HL-60/S4 treated with phorbol 12-myristate 13-acetate at 8.2 ng/mL for 4 days and 3 days (cell line): Measurements from ENCODE around the gene RLBP1.
"Not testable (repeated sequence)": the region's sequence is repeated elsewhere in the genome, so short reads cannot be mapped to it uniquely, and the experiment has no call there.

Experiments used
- in situ Hi-C: fragments of 300-500 bp; cut with MboI; formaldehyde crosslinking; loops from 2 replicates; pipeline ENCODE4 v1.15.0; 2022; ENCODE audit warnings: low sequenced_read_pairs

RLBP1 gene

GRCh38 chr15:89221543-89221942, at the start of gene RLBP1:
Gene RLBP1, minus strand, starts transcription at chr15:89221579. Its CDS starts 2,604 bp downstream, at chr15:89218975.
- in situ Hi-C loops, result no loop called here

GRCh38 chr15:89250142-89250541, 28.8 kb upstream of the RLBP1 start:
- in situ Hi-C loops, result not testable (repeated sequence)

DNA sequence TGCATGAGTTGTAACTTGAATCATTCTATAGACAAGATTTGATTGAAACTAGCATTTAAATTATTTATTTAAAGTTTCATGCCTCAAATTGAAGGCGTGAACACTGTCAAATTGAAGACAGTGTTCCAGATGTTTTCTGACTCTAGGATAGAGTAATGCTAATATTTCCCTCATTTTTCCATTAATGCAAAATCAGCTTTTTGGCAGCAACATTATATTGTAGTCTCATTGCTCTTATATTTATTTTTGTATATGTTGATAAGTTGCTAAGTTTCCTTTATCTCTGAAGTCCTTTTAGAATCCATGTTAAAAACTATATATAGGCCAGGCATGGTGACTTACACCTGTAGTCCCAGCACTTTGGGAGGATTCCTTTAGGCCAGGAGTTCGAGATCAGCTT, 27.2 kb upstream of the RLBP1 start:
- in situ Hi-C loops, result no loop called here

GRCh38 chr15:89247446-89247845, 26.1 kb upstream of the RLBP1 start:
- in situ Hi-C loops, result no loop called here

GRCh38 chr15:89244574-89244903, 23.2 kb upstream of the RLBP1 start:
- in situ Hi-C loops, result no loop called here

- in situ Hi-C loops, result no loop called here
Observed at GRCh38 chr15:89243691-89244573, 22.6 kb upstream of the RLBP1 start, which contains the start of gene FANCI. Gene FANCI, plus strand, starts transcription at chr15:89243979. Its CDS starts 3,669 bp downstream, at chr15:89247648.

- in situ Hi-C loops, result no loop called here
Observed at GRCh38 chr15:89243046-89243690, 21.8 kb upstream of the RLBP1 start.

DNA sequence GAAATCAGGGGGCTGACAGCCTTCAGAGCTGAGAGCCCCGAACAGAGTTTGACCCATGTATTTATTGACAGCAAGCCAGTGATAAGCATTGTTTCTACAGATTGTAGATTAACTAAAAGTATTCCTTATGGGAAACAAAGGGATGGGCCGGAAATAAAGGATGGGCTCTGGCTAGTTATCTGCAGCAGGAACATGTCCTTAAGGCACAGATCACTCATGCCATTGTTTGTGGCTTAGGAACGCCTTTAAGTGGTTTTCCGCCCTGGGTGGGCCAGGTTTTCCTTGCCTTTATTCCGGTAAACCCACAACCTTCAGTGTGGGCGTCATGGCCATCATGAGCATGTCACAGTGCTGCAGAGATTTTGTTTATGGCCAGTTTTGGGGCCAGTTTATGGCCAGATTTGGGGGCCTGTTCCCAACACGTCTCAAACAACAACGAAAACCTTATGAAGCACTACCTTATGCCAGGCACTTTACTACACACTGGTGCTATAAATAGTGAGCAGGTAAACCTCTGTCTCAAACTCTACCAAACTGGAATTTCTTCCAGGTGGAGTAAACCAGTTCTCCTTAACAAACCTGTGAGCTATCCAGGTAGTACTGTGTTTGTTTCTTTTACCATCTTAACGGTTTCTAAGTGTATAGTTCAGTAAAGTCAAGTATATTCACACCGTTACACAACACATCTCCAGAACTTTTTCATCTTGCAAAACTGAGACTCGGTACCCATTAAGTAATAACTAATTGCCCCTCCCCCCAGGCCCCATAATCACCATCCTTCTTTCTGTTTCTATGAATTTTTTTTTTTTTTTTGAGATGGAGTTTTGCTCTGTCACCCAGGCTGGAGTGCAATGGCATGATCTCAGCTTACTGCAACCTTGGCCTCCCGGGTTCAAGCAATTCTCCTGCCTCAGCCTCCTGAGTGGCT, 18.8 kb upstream of the RLBP1 start:
- in situ Hi-C loops, result not testable (repeated sequence)

DNA sequence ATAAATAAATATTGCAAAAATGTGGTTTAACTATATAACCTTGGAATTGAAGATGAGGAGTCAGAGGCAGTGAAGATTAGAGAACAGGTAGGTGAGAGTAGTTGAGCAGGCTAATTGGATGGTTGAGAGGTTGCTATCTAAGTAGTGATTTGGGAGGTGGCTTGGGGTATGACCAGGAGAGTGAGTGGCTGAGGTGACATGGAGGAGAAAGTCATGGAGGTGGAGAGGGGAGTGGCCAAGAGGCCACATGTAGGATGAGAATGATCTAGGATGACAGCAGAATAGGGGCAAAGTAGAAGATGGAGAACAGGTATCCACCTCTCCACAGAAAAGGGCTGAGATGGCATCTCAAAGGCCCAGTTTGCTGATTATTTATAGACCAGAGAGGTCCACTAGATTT, 10.5 kb upstream of the RLBP1 start:
- in situ Hi-C loops, result no loop called here

GRCh38 chr15:89230277-89230676, 8.9 kb upstream of the RLBP1 start:
- in situ Hi-C loops, result no loop called here

DNA sequence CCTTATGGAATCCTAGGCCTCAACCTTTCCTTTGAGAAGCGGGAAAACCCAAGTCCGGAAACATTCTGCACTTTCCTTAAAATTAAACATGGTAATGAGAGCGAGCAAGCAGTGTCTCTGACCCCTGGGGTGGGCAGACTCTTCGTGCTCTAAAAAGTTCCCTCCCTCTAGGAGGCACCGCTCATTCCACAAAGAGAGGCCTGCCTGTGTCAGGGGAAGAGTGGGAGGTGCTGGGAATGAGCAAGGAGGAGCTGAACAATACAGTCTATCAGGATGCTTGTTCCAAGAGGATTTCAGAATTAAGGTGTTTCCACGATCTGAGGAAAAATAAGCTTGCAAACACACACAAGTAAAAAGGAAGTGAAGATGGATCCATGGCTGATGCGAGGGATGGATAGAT, 6.0 kb upstream of the RLBP1 start:
- in situ Hi-C loops, result no loop called here

GRCh38 chr15:89226359-89227221, 5.2 kb upstream of the RLBP1 start:
- in situ Hi-C loops, result no loop called here

DNA sequence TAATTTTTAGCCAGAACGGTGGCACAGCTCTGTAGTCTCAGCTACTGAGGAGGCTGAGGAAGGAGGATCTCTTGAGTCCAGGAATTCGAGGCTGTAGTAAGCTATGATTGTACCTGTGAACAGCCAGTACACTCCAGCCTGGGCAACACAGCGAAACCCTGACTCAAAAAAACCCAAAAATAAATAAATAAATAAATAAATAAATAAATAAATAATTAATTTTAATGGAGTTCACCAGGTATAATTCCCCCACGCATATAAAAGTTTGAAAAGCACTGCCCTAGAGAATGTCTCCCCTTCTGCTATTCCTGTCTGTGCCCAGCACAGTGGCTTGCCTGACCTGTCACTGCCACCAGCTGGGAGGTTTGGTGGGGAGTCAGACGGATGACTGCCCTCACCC, 4.2 kb upstream of the RLBP1 start:
- in situ Hi-C loops, result no loop called here

- in situ Hi-C loops, result no loop called here
Observed at GRCh38 chr15:89218531-89218930, 2.8 kb downstream of the RLBP1 start.

DNA sequence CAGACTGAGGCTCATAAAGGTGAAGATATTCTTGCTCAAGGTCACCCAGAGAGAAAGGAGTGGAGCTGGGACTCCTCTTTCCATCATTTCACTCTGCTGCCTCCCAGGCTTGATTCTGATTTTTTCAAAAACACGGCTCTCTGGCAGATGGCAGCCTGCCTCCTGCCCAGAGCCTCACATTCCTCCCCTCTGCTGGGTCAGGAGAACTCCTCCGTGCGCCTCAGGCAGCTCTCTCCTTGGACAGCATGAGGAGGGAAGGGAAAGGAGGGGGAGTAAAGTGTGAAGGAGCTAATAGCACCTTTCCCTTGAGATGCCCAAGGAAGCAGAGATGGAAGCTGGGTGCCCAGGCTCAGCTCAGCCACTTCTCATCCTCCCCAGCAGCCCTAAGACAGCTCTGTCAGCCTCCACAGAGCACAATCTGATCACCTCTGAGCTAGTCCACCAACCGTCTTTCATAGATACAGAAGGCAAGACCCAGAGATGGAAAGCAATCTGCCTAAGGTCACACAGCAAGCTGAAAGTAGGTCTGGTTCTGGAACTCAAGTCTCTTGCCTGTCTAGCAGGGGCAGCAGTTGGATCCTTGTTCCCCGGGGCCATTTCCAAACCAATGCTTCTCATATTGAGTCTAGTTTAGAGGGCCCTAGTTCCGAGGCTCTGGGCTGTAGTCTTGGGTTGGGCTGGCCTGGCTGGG, 3.5 kb downstream of the RLBP1 start:
- in situ Hi-C loops, result no loop called here

- in situ Hi-C loops, result no loop called here
Observed at GRCh38 chr15:89217031-89217430, 4.3 kb downstream of the RLBP1 start.

GRCh38 chr15:89215627-89216026, 5.8 kb downstream of the RLBP1 start:
- in situ Hi-C loops, result no loop called here

- in situ Hi-C loops, result no loop called here
Observed at GRCh38 chr15:89211678-89212170, 9.7 kb downstream of the RLBP1 start.

GRCh38 chr15:89209057-89209456, 12.3 kb downstream of the RLBP1 start:
- in situ Hi-C loops, result no loop called here

DNA sequence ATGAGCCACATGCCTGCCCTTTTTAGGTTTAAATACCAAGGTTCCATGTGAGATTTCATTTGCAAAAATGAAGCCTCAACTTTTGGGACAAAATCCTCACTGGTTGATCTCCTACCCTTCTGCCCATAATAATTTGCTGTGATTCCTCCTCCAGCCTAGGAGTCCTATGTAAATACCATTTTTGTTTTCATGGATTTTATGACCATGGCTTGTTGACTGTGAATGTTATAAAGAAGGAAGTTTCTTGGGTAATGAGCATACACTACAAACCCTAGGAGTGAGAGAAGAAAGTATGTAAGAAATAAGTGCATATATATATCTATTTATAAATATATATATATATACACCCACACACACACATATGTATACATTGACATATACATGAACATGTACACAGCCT, 13.1 kb downstream of the RLBP1 start:
- in situ Hi-C loops, result no loop called here
